ENCODE data around the gene FAM53B. TPM values are rescaled to one million over a fixed set of nuclear protein-coding genes. Genes with fewer than 3 reads are reported as not detected.
"Not testable (repeated sequence)": the region's sequence is repeated elsewhere in the genome, so short reads cannot be mapped to it uniquely, and the experiment has no call there.

The FAM53B gene
- total RNA-seq, 2 donors from 2014 or later: 19.3 to 22.6 TPM

DNA sequence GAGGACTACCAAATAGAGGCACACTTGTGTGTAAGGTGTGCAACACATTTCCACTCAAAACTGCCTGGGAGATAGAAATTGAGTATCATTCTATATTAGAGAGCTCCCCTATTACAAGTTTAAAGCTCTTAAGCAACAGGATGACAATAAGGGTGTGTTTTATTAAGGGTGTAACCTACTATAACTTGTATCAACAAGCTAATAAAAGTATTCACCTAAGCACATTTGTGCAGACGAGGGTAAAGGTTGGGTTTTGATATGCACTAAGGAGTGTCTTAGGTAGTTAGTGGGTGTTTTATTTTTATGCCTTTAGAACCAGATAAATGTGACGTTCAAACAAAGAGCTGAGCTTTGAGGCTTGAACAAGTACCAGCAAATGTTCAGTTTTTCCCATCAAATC is 2.8 kb upstream of the FAM53B start:
- TF ChIP-seq, protein P1, sequence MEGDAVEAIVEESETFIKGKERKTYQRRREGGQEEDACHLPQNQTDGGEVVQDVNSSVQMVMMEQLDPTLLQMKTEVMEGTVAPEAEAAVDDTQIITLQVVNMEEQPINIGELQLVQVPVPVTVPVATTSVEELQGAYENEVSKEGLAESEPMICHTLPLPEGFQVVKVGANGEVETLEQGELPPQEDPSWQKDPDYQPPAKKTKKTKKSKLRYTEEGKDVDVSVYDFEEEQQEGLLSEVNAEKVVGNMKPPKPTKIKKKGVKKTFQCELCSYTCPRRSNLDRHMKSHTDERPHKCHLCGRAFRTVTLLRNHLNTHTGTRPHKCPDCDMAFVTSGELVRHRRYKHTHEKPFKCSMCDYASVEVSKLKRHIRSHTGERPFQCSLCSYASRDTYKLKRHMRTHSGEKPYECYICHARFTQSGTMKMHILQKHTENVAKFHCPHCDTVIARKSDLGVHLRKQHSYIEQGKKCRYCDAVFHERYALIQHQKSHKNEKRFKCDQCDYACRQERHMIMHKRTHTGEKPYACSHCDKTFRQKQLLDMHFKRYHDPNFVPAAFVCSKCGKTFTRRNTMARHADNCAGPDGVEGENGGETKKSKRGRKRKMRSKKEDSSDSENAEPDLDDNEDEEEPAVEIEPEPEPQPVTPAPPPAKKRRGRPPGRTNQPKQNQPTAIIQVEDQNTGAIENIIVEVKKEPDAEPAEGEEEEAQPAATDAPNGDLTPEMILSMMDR (conservative IDR thresholded peaks at IDR 0.05): no peak
- no peaks in the 10 kb centered on the region for H3K27me3 Mint-ChIP-seq (ENCODE audit: insufficient read depth)
- H3K9ac ChIP-seq (ENCODE audit: extremely low read depth, low read length, poor library complexity, severe bottlenecking): no peak overlapping the region
- no peak overlapping the region for H3K4me3 ChIP-seq (ENCODE audit: low read length)
- no peaks in the 10 kb centered on the region for H3K9me3 Mint-ChIP-seq
- no peaks in the 10 kb centered on the region for H3K27me3 ChIP-seq (ENCODE audit: control insufficient read depth, insufficient read depth, low read length, poor library complexity, severe bottlenecking)
- DNase-seq: no peak
- 90% methylated on average over 2 of the region's 2 CpGs; no CpG with 5 or more reads in 1 of the 2 experiments for WGBS, 2 experiments (ENCODE audit: insufficient coverage in 1 of 2, insufficient read length in 1 of 2)
- H3K36me3 Mint-ChIP-seq (ENCODE audit: low read depth): peaks cover 15% of the 10 kb centered on the region
- no peak overlapping the region for H3K27ac ChIP-seq (ENCODE audit: low read depth, low read length)
- no peaks in the 10 kb centered on the region for H3K9me3 ChIP-seq (ENCODE audit: control insufficient read depth, low read length)
- no peak overlapping the region for H3K27ac Mint-ChIP-seq
- no peak overlapping the region for H3K4me3 Mint-ChIP-seq
- peaks cover 25% of the 10 kb centered on the region for H3K36me3 ChIP-seq (ENCODE audit: control insufficient read depth, insufficient read depth, low read length)
- peaks cover 17% of the 10 kb centered on the region for H3K4me1 Mint-ChIP-seq
- peaks cover 10% of the 10 kb centered on the region for H3K4me1 ChIP-seq (ENCODE audit: control insufficient read depth, insufficient read depth, low read length)

DNA sequence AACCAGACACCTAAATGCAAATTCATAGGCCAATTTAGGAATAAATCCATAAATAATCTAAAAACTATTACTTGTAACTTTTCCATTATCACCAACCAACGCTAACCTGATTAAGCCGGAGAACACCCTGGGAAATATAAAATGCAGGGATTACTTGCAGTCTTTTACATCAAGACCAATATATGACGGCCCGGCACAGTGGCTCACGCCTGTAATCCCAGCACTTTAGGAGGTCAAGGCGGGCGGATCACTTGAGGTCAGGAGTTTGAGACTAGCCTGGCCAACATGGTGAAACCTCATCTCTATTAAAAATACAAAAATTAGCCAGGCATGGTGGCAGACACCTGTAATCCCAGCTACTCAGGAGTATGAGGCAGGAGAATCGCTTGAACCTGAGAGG is 2.3 kb upstream of the FAM53B start:
- H3K27ac Mint-ChIP-seq; H3K27ac ChIP-seq (ENCODE audit: low read depth, low read length); H3K9me3 Mint-ChIP-seq; H3K4me3 ChIP-seq (ENCODE audit: low read length); H3K27me3 Mint-ChIP-seq (ENCODE audit: insufficient read depth); H3K9ac ChIP-seq (ENCODE audit: extremely low read depth, low read length, poor library complexity, severe bottlenecking); DNase-seq; H3K4me3 Mint-ChIP-seq; H3K27me3 ChIP-seq (ENCODE audit: control insufficient read depth, insufficient read depth, low read length, poor library complexity, severe bottlenecking); H3K9me3 ChIP-seq (ENCODE audit: control insufficient read depth, low read length): not testable (repeated sequence)
- peaks cover 13% of the 10 kb centered on the region for H3K36me3 Mint-ChIP-seq (ENCODE audit: low read depth)
- H3K36me3 ChIP-seq (ENCODE audit: control insufficient read depth, insufficient read depth, low read length): peaks cover 21% of the 10 kb centered on the region
- H3K4me1 ChIP-seq (ENCODE audit: control insufficient read depth, insufficient read depth, low read length): peaks cover 11% of the 10 kb centered on the region
- WGBS, 2 experiments (ENCODE audit: insufficient coverage in 1 of 2, insufficient read length in 1 of 2): 84 to 92% methylated on average over 5 to 8 of the region's 8 CpGs
- peaks cover 21% of the 10 kb centered on the region for H3K4me1 Mint-ChIP-seq

DNA sequence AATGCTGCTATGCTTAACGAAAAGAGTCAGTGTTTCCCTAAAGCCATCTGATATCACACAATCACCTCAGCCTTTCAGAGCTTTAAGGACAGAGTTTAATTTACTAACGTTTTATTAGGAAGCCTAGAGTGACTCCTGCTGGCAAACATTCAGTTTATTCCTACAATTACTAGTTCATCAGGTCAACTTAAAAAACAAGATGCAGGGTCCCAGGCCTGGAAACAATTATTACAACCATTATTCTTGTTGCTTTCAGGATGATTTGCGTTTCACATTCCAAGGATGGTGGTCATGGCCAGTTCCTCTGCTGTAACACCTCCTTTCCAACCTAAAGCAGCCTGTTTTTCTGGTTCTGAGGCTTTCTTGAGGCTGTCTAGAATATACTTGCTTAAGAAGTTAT is 1.5 kb upstream of the FAM53B start:
- H3K27me3 ChIP-seq (ENCODE audit: control insufficient read depth, insufficient read depth, low read length, poor library complexity, severe bottlenecking): no peaks in the 10 kb centered on the region
- Mint-ChIP-seq H3K27ac (no peak overlapping the region), H3K27me3 (ENCODE audit: insufficient read depth) (no peaks in the 10 kb centered on the region), H3K9me3 (no peaks in the 10 kb centered on the region), H3K4me1 (peaks cover 28% of the 10 kb centered on the region), H3K36me3 (ENCODE audit: low read depth) (peaks cover 6% of the 10 kb centered on the region), H3K4me3 (no peak overlapping the region)
- H3K9me3 ChIP-seq (ENCODE audit: control insufficient read depth, low read length): no peaks in the 10 kb centered on the region
- H3K4me1 ChIP-seq (ENCODE audit: control insufficient read depth, insufficient read depth, low read length): peaks cover 15% of the 10 kb centered on the region
- no peak overlapping the region for H3K9ac ChIP-seq (ENCODE audit: extremely low read depth, low read length, poor library complexity, severe bottlenecking)
- WGBS, 2 experiments (ENCODE audit: insufficient coverage in 1 of 2, insufficient read length in 1 of 2): 64 to 90% methylated on average over 2 to 3 of the region's 3 CpGs
- no peak overlapping the region for H3K4me3 ChIP-seq (ENCODE audit: low read length)
- peaks cover 21% of the 10 kb centered on the region for H3K36me3 ChIP-seq (ENCODE audit: control insufficient read depth, insufficient read depth, low read length)
- TF ChIP-seq, protein P1 (conservative IDR thresholded peaks at IDR 0.05): peak; percentile 64
- no peak overlapping the region for H3K27ac ChIP-seq (ENCODE audit: low read depth, low read length)
- DNase-seq: no peak

DNA sequence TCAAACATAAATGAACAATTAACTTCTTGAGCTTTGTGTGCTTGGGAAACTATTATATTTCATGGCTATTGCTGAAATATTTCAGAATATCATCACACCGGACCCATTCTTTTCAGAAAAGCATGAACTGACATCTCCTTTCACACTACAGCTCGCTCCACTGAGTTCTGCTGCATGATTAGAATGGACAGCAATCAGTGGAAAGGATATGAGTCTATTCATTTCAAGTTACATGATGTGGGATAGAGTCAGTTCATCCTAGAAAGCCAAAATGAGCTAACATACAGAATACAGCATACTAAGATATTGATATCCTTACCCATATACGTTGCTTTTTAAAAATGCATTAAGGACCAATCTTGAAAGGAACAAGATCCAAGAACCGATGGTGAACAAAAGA is 1.1 kb upstream of the FAM53B start:
- peak overlapping the region; percentile 90 for H3K27ac Mint-ChIP-seq
- Histone ChIP-seq H3K27ac (ENCODE audit: low read depth, low read length) (no peak overlapping the region), H3K9me3 (ENCODE audit: control insufficient read depth, low read length) (no peaks in the 10 kb centered on the region), H3K4me3 (ENCODE audit: low read length) (peak overlapping the region; percentile 75), H3K9ac (ENCODE audit: extremely low read depth, low read length, poor library complexity, severe bottlenecking) (peak overlapping the region; percentile 66), H3K27me3 (ENCODE audit: control insufficient read depth, insufficient read depth, low read length, poor library complexity, severe bottlenecking) (no peaks in the 10 kb centered on the region), H3K4me1 (ENCODE audit: control insufficient read depth, insufficient read depth, low read length) (peaks cover 16% of the 10 kb centered on the region), H3K36me3 (ENCODE audit: control insufficient read depth, insufficient read depth, low read length) (peaks cover 17% of the 10 kb centered on the region)
- DNase-seq: no peak
- H3K9me3 Mint-ChIP-seq: no peaks in the 10 kb centered on the region
- H3K4me1 Mint-ChIP-seq: peaks cover 32% of the 10 kb centered on the region
- peak overlapping the region; percentile 84 for H3K4me3 Mint-ChIP-seq
- no peaks in the 10 kb centered on the region for H3K27me3 Mint-ChIP-seq (ENCODE audit: insufficient read depth)
- H3K36me3 Mint-ChIP-seq (ENCODE audit: low read depth): peaks cover 6% of the 10 kb centered on the region
- TF ChIP-seq, protein P1 (conservative IDR thresholded peaks at IDR 0.05): no peak
- 85 to 86% methylated on average over 2 to 4 of the region's 4 CpGs for WGBS, 2 experiments (ENCODE audit: insufficient coverage in 1 of 2, insufficient read length in 1 of 2)
